ENCODE measurements around the gene CXCR1.

Gene CXCR1

DNA sequence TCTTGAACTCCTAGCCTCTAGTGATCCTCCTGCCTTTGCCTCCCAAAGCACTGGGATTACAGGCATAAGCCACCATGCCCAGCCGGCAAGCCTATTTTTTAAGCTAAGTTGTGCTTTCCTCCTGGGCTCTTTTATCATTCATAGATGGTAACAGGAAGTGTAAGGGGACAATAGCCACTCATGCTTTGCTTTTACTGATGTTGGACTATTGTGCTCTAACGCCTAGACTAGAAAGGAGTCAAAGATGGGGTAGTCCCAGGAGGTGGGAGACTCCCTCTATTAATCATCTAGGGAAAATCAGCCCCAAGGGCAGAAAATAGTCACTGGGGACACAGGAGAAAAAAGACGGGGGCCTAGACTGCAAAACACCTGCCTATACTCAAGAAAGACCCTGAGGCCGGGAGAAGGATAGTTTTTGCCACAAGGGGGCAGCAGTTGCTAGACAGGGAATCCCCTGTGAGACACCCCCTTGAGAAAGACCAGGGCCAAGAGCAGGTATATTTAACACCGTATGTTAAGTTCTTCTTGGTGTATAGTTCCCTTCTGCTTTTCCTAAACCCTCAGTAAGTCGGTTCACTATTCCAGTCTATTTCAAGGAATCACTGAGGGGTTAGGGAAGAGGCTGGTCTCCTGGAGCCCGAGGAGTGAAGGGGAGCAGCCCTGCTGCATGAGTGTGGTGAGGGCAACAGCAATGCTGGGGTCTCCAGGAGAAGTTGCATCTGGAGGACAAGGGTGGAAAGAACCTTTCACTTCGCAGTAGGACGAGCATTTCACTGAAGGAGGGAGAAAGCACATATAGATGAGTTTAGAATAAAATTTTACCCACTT is 2.1 kb upstream of the CXCR1 start:
- Histone ChIP-seq H3K36me3 (no peaks in the 10 kb centered on the region), H3K27ac (no peak overlapping the region), H4K20me1 (no peaks in the 10 kb centered on the region), H3K9me3 (no peaks in the 10 kb centered on the region), H3K4me1 (peaks cover 8% of the 10 kb centered on the region), H3K27me3 (no peaks in the 10 kb centered on the region), H3K4me2 (no peak overlapping the region), H3K4me3 (no peak overlapping the region), H3K9ac (no peak overlapping the region)
- TF ChIP-seq Cebpa-rat (IDR thresholded peaks at IDR 0.05) = no peak

DNA sequence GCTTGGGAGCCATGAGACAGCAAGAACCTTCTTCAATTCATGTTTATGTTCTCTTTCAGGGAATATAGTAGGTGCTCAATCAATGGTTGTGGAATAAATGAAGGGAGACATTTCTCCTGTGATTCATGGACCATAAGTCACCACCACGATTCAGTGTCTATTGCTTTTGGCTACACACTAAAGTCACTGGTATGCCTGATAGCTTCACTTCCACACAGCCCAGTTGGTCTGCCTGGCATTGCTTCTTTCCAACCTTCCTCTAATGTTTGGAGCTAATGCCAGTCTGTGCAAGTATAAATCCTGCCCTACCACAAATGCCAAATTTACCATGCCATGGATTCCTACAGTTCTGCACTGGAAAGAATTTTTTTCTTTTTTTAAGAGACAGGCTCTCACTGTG is 1.3 kb upstream of the CXCR1 start:
- no peaks in the 10 kb centered on the region for H3K36me3 ChIP-seq
- H3K4me1 ChIP-seq = peaks cover 8% of the 10 kb centered on the region
- TF ChIP-seq Cebpa-rat (IDR thresholded peaks at IDR 0.05) = no peak
- no peaks in the 10 kb centered on the region for H4K20me1 ChIP-seq
- H3K9me3 ChIP-seq = no peaks in the 10 kb centered on the region
- no peak overlapping the region for H3K4me2 ChIP-seq
- no peak overlapping the region for H3K4me3 ChIP-seq
- H3K9ac ChIP-seq = no peak overlapping the region
- no peaks in the 10 kb centered on the region for H3K27me3 ChIP-seq
- H3K27ac ChIP-seq = no peak overlapping the region

DNA sequence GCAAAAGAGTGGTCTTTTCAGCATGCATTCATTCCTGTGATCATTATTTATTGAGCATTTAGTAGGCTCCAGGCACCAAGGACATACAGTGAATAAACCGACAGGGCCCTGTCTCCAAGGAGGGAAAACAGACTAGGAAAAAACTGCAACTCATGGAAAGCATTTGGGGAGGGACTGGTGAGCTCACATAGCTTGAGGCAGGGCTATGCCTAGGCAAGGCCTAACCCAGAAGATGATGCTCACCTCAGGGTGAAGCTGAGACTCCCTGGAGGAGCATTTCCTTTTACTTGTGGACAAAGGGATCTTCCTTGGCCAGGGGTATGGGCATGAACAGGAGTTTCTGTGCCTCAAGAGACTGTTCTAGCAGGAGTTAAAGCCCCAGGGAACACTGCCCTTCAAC is 3.9 kb downstream of the CXCR1 start:
- Histone ChIP-seq H3K4me1 (peaks cover 8% of the 10 kb centered on the region), H3K9ac (no peak overlapping the region), H3K27ac (no peak overlapping the region), H3K27me3 (no peaks in the 10 kb centered on the region), H3K4me2 (no peak overlapping the region), H3K4me3 (no peak overlapping the region), H4K20me1 (no peaks in the 10 kb centered on the region), H3K9me3 (no peaks in the 10 kb centered on the region), H3K36me3 (no peaks in the 10 kb centered on the region)
- no peak for TF ChIP-seq Cebpa-rat (IDR thresholded peaks at IDR 0.05)

- Histone ChIP-seq H3K9ac (no peak overlapping the region), H4K20me1 (no peaks in the 10 kb centered on the region), H3K4me2 (no peak overlapping the region), H3K36me3 (no peaks in the 10 kb centered on the region), H3K27me3 (no peaks in the 10 kb centered on the region), H3K4me1 (peaks cover 3% of the 10 kb centered on the region), H3K27ac (no peak overlapping the region), H3K4me3 (no peak overlapping the region), H3K9me3 (no peaks in the 10 kb centered on the region)
- no peak for TF ChIP-seq Cebpa-rat (IDR thresholded peaks at IDR 0.05)
Measured at GRCh38 chr2:218161644-218162043, 5.1 kb downstream of the CXCR1 start.

DNA sequence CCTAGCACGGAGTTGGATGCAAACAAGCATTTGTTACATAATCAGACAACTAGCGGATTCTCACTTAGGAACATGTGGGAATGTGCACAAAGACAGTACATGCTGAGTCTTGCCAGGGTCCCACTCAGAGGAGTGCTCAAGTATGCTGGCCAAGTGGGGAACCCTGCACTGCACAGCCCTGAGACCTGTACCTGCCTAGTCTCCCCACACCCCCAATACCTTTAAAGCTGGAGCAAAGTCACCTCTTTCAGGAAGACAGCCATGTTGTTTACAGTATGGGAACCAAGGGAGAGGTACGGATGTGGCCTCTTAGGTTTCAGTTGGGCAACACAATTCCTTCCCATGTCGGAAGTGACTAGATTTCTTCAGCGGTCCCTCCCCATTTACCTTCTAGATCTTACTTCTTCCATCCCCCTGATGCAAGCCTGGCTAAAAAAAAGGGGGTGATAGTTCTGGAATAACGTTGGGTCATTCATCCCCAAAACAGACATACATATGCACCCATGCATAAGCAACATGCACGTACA is 10.7 kb downstream of the CXCR1 start:
- Histone ChIP-seq H3K9me3 (no peaks in the 10 kb centered on the region), H3K27me3 (no peaks in the 10 kb centered on the region), H3K4me2 (no peak overlapping the region), H3K9ac (no peak overlapping the region), H4K20me1 (no peaks in the 10 kb centered on the region), H3K4me3 (no peak overlapping the region), H3K4me1 (no peaks in the 10 kb centered on the region), H3K36me3 (no peaks in the 10 kb centered on the region), H3K27ac (no peak overlapping the region)
- no peak for TF ChIP-seq Cebpa-rat (IDR thresholded peaks at IDR 0.05)

- Histone ChIP-seq H3K9ac (no peak overlapping the region), H3K27me3 (no peaks in the 10 kb centered on the region), H3K4me2 (no peak overlapping the region), H3K36me3 (no peaks in the 10 kb centered on the region), H3K4me1 (peaks cover 12% of the 10 kb centered on the region), H4K20me1 (no peaks in the 10 kb centered on the region), H3K9me3 (no peaks in the 10 kb centered on the region), H3K4me3 (no peak overlapping the region), H3K27ac (no peak overlapping the region)
- TF ChIP-seq Cebpa-rat (IDR thresholded peaks at IDR 0.05) = no peak
Measured at GRCh38 chr2:218152777-218153176, 14.0 kb downstream of the CXCR1 start.

DNA sequence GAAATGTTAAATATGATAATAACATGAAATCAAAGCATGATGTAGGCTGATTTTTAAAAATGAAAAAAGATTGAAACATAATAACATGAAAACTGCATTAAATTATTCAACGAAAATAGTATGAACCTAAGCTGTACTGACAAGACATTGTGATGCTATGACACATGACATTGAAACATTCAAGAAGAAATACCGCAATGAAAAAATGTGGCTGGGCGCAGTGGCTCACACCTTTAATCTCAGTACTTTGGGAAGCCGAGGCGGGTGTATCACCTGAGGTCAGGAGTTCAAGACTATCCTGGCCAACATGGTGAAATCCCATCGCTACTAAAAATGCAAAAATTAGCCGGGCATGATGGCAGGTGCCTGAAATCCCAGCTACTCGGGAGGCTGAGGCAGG is 14.6 kb downstream of the CXCR1 start:
- Histone ChIP-seq H3K9ac (no peak overlapping the region), H3K4me2 (no peak overlapping the region), H3K4me1 (peaks cover 12% of the 10 kb centered on the region), H3K9me3 (no peaks in the 10 kb centered on the region), H3K27me3 (no peaks in the 10 kb centered on the region), H3K4me3 (no peak overlapping the region), H3K27ac (no peak overlapping the region), H4K20me1 (no peaks in the 10 kb centered on the region), H3K36me3 (no peaks in the 10 kb centered on the region)
- TF ChIP-seq Cebpa-rat (IDR thresholded peaks at IDR 0.05) = no peak

GRCh38 chr2:218149848-218150440 is 16.8 kb downstream of the CXCR1 start:
- no peak overlapping the region for H3K4me3 ChIP-seq
- no peak overlapping the region for H3K27ac ChIP-seq
- peak overlapping the region; percentile 36 for H3K4me2 ChIP-seq
- no peaks in the 10 kb centered on the region for H3K27me3 ChIP-seq
- H3K36me3 ChIP-seq = no peaks in the 10 kb centered on the region
- H4K20me1 ChIP-seq = no peaks in the 10 kb centered on the region
- no peak overlapping the region for H3K9ac ChIP-seq
- peaks cover 9% of the 10 kb centered on the region for H3K9me3 ChIP-seq
- H3K4me1 ChIP-seq = peaks cover 12% of the 10 kb centered on the region
- TF ChIP-seq Cebpa-rat (IDR thresholded peaks at IDR 0.05) = no peak

GRCh38 chr2:218149098-218149497 is 17.7 kb downstream of the CXCR1 start:
- Histone ChIP-seq H4K20me1 (no peaks in the 10 kb centered on the region), H3K4me1 (peaks cover 12% of the 10 kb centered on the region), H3K4me2 (peak overlapping the region; percentile 36; the same call in 1 of the 2 replicates), H3K9ac (no peak overlapping the region), H3K27me3 (no peaks in the 10 kb centered on the region), H3K9me3 (peaks cover 17% of the 10 kb centered on the region), H3K27ac (no peak overlapping the region), H3K4me3 (no peak overlapping the region), H3K36me3 (no peaks in the 10 kb centered on the region)
- TF ChIP-seq Cebpa-rat (IDR thresholded peaks at IDR 0.05) = no peak

GRCh38 chr2:218146056-218146455 is 20.7 kb downstream of the CXCR1 start:
- Histone ChIP-seq H4K20me1 (no peaks in the 10 kb centered on the region), H3K27me3 (no peaks in the 10 kb centered on the region)
- TF ChIP-seq Cebpa-rat (IDR thresholded peaks at IDR 0.05) = no peak

More at GRCh38 chr2:218146056-218146455, 20.7 kb downstream of the CXCR1 start:
- Histone ChIP-seq H3K36me3 (no peaks in the 10 kb centered on the region), H3K4me2 (no peak overlapping the region), H3K27ac (no peak overlapping the region), H3K9ac (no peak overlapping the region), H3K4me1 (peaks cover 12% of the 10 kb centered on the region), H3K9me3 (peaks cover 19% of the 10 kb centered on the region), H3K4me3 (no peak overlapping the region)
